Measurements from ENCODE around the gene SLC26A9. TPM values are rescaled to one million over a fixed set of nuclear protein-coding genes. Genes with fewer than 3 reads are reported as not detected.

Gene SLC26A9
- total RNA-seq, 1 experiment from 2014 or later = not detected

- Histone ChIP-seq H3K27ac (ENCODE audit: low read length) (no peak overlapping the region), H3K9me3 (ENCODE audit: control insufficient read depth, insufficient read depth, low read depth, low read length) (no peaks in the 10 kb centered on the region), H3K4me3 (ENCODE audit: low read depth in 2 of 2, low read length in 2 of 2) (no peak overlapping the region), H3K4me1 (ENCODE audit: control insufficient read depth, insufficient read depth, low read length) (no peaks in the 10 kb centered on the region), H3K27me3 (ENCODE audit: control insufficient read depth, insufficient read depth, low read length) (peaks cover 2% of the 10 kb centered on the region), H3K36me3 (ENCODE audit: control insufficient read depth, insufficient read depth, low read length) (no peaks in the 10 kb centered on the region)
- no peak for ATAC-seq
- intact Hi-C loops (cut with micrococcal nuclease; ENCODE audit: unreplicated experiment) (no loop called here), in situ Hi-C loops (cut with HindIII; ENCODE audit: low pct_unique_long_range_greater_than_20kb, low sequenced_read_pairs) (no loop called here)
- CTCF ChIA-PET = no interaction called here
- POLR2A ChIA-PET = no interaction called here
- DNase-seq (ENCODE audit: low read depth, low spot score) = no peak
- BruUV-seq (replicated peaks) = no TSS peak
- TF ChIP-seq TCF7L2 (IDR thresholded peaks at IDR 0.05; ENCODE audit: low read depth, low read length) (no peak), POLR2AphosphoS5 (IDR thresholded peaks at IDR 0.05; ENCODE audit: low read depth, low read length) (no peak), REST (IDR thresholded peaks at IDR 0.05; ENCODE audit: insufficient read depth in 1 of 2, low read depth in 2 of 2, low read length in 1 of 2) (no peak), SIN3A (IDR thresholded peaks at IDR 0.05; ENCODE audit: borderline replicate concordance, insufficient read depth, low read depth, low read length) (no peak), CTCF (IDR thresholded peaks at IDR 0.05) (no peak)
Observed at GRCh38 chr1:205932776-205933175, 10.5 kb downstream of the SLC26A9 start.

- Histone ChIP-seq H3K27ac (ENCODE audit: low read length) (no peak overlapping the region), H3K27me3 (ENCODE audit: control insufficient read depth, insufficient read depth, low read length) (peaks cover 2% of the 10 kb centered on the region), H3K4me1 (ENCODE audit: control insufficient read depth, insufficient read depth, low read length) (peaks cover 5% of the 10 kb centered on the region; the same call in 1 of the 2 replicates), H3K9me3 (ENCODE audit: control insufficient read depth, insufficient read depth, low read depth, low read length) (no peaks in the 10 kb centered on the region), H3K4me3 (ENCODE audit: low read depth in 2 of 2, low read length in 2 of 2) (no peak overlapping the region), H3K36me3 (ENCODE audit: control insufficient read depth, insufficient read depth, low read length) (no peaks in the 10 kb centered on the region)
- in situ Hi-C loops (cut with HindIII; ENCODE audit: low pct_unique_long_range_greater_than_20kb, low sequenced_read_pairs) (no loop called here), intact Hi-C loops (cut with micrococcal nuclease; ENCODE audit: unreplicated experiment) (no loop called here)
- POLR2A ChIA-PET = no interaction called here
- no TSS peak for BruUV-seq (replicated peaks)
- no peak for DNase-seq (ENCODE audit: low read depth, low spot score)
- ATAC-seq = no peak
- TF ChIP-seq TCF7L2 (IDR thresholded peaks at IDR 0.05; ENCODE audit: low read depth, low read length) (no peak), SIN3A (IDR thresholded peaks at IDR 0.05; ENCODE audit: borderline replicate concordance, insufficient read depth, low read depth, low read length) (no peak), CTCF (IDR thresholded peaks at IDR 0.05) (no peak), POLR2AphosphoS5 (IDR thresholded peaks at IDR 0.05; ENCODE audit: low read depth, low read length) (no peak), REST (IDR thresholded peaks at IDR 0.05; ENCODE audit: insufficient read depth in 1 of 2, low read depth in 2 of 2, low read length in 1 of 2) (no peak)
- CTCF ChIA-PET = no interaction called here
Observed at GRCh38 chr1:205930799-205931281, 12.4 kb downstream of the SLC26A9 start.
